ENCODE measurements around the gene FNDC5. TPM values are rescaled to one million over a fixed set of nuclear protein-coding genes. Genes with fewer than 3 reads are reported as not detected.

Gene FNDC5
- total and polyA plus RNA-seq, 10 of the 15 experiments (the other 5 are each of a cell fraction or from before 2014, with no cell fraction given): 0.01 to 0.29 (median 0.19) TPM; not detected in 4

DNA sequence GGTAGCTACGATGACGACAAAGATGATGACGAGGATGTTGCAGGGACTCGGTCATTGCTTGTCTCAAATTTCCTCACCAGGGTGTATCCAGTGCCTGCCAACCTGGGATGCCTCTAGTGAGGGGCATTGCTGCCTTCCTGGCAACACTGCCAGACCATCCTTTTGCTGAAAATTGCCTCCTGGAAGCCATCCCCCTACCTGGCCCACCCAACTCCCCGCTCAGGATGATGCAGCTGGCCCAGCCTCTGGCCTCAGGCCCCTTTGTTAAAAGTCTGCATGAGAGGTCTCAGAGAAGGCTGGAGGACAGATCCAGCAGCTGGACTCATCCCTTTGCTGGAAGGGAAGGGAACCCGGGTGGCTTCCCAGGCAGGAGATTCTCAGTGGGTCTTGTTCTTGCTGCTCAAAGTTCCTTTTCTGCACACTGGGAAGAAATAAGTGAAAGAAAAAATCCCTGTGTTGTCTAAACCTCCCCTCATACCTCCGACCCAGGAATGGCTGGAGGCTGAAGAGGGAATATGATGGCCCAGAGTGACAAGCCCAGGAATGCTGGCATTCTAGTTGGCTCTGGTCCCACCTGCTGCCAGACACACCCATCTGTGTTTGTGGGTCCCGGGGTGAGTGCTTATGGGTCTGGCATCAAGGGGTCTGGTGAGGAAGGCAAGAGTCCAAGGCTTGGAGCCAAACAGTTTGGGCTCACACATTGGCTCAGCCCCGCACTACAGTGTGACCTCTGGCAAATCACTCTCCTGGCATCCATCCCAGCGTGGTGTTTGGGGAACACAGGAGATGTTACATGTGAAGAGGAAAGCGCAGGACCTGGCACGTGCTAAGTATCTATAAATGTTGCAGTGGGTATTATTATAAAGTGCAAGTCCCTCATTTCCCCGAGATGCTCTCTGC lies 6.7 kb upstream of the FNDC5 start:
- in situ Hi-C loops (cut with MboI): no loop called here
- H3K79me2 ChIP-seq (ENCODE audit: control insufficient read depth, insufficient read depth, low read length): no peaks in the 10 kb centered on the region
- CTCF ChIA-PET: interaction anchor here (0.6 to 3.5 kb wide), 19 partner anchors 10 to 357 kb away, joined by 3 to 57 read pairs (median 9); no protein-coding TSS in a partner anchor
- peaks cover 10% of the 10 kb centered on the region for H3K4me1 ChIP-seq (ENCODE audit: control insufficient read depth, insufficient read depth, low read length)
- WGBS (ENCODE audit: insufficient coverage, insufficient replicate concordance, low lambda C conversion rate, missing lambda C conversion rate): 37% methylated on average over 13 of the region's 13 CpGs
- TF ChIP-seq DPF2 (IDR thresholded peaks at IDR 0.05) (no peak), EP300 (IDR thresholded peaks at IDR 0.05; ENCODE audit: borderline replicate concordance in 1 of 2, control insufficient read depth in 1 of 2, low read depth in 2 of 2, low read length in 2 of 2) (no peak), CBX5 (IDR thresholded peaks at IDR 0.05; ENCODE audit: low read depth) (no peak), TBL1XR1 (IDR thresholded peaks at IDR 0.05; ENCODE audit: low read depth, low read length) (no peak), HCFC1 (IDR thresholded peaks at IDR 0.05; ENCODE audit: low read length) (no peak)
- TF ChIP-seq, protein P1, sequence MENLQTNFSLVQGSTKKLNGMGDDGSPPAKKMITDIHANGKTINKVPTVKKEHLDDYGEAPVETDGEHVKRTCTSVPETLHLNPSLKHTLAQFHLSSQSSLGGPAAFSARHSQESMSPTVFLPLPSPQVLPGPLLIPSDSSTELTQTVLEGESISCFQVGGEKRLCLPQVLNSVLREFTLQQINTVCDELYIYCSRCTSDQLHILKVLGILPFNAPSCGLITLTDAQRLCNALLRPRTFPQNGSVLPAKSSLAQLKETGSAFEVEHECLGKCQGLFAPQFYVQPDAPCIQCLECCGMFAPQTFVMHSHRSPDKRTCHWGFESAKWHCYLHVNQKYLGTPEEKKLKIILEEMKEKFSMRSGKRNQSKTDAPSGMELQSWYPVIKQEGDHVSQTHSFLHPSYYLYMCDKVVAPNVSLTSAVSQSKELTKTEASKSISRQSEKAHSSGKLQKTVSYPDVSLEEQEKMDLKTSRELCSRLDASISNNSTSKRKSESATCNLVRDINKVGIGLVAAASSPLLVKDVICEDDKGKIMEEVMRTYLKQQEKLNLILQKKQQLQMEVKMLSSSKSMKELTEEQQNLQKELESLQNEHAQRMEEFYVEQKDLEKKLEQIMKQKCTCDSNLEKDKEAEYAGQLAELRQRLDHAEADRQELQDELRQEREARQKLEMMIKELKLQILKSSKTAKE (IDR thresholded peaks at IDR 0.05; ENCODE audit: low read depth, poor library complexity, severe bottlenecking): no peak
- intact Hi-C loops (cut with micrococcal nuclease; ENCODE audit: unreplicated experiment): loop anchor here (10.0 kb wide), 1 partner anchor 353 kb away; no protein-coding TSS in a partner anchor
- SMC1A ChIA-PET (ENCODE audit: uncharacterized antibody, unreplicated experiment): interaction anchor here (1.8 to 3.5 kb wide), 3 partner anchors 15 to 55 kb away, joined by 5 to 15 read pairs (median 13); no protein-coding TSS in a partner anchor
- H3K9ac ChIP-seq (ENCODE audit: control insufficient read depth, insufficient read depth, low read length): no peak overlapping the region
- BruUV-seq (replicated peaks): no TSS peak
- H3K9me3 ChIP-seq (replicated peaks; ENCODE audit: control insufficient read depth, insufficient read depth, low read length): no peaks in the 10 kb centered on the region
- FAIRE-seq: no peak
- no peaks in the 10 kb centered on the region for H4K20me1 ChIP-seq (ENCODE audit: control insufficient read depth, insufficient read depth)
- no peak for DNase-seq (ENCODE audit: low read depth, low spot score)
- H3K4me3 ChIP-seq: no peak overlapping the region
- H2AFZ ChIP-seq (ENCODE audit: control insufficient read depth, low read depth, low read length): no peak overlapping the region
- H3K27me3 ChIP-seq (replicated peaks in 1 of 2; ENCODE audit: control insufficient read depth in 2 of 2, insufficient read depth in 2 of 2, low read length in 1 of 2): no peaks in the 10 kb centered on the region
- no peak for ATAC-seq
- H3K27ac ChIP-seq (ENCODE audit: control insufficient read depth, insufficient read depth): no peak overlapping the region
- RAD21 ChIA-PET (ENCODE audit: unreplicated experiment): interaction anchor here (1.8 to 3.1 kb wide), 3 partner anchors 203 to 211 kb away, joined by 5 to 13 read pairs (median 11); partner anchors contain the start of gene AZIN2
- no peaks in the 10 kb centered on the region for H3K36me3 ChIP-seq (ENCODE audit: control insufficient read depth in 2 of 2, insufficient read depth in 2 of 2, low read length in 1 of 2)
- POLR2A ChIA-PET: interaction anchor here (0.6 kb wide), 1 partner anchor 577 kb away, joined by 3 read pairs; no protein-coding TSS in a partner anchor
- H3K4me2 ChIP-seq (ENCODE audit: control insufficient read depth, insufficient read depth): no peak overlapping the region

All from GM12878 (cell line).